ELF-1 (cell line): ENCODE data around the gene COG4.
"Not testable (repeated sequence)": the region's sequence is repeated elsewhere in the genome, so short reads cannot be mapped to it uniquely, and the experiment has no call there.

Experiments used
- DNase-seq: peaks from one replicate; pipeline ENCODE4 v3.0.0-alpha.2; 2016; ENCODE audit warnings: low read depth, low spot score

COG4 gene

DNA sequence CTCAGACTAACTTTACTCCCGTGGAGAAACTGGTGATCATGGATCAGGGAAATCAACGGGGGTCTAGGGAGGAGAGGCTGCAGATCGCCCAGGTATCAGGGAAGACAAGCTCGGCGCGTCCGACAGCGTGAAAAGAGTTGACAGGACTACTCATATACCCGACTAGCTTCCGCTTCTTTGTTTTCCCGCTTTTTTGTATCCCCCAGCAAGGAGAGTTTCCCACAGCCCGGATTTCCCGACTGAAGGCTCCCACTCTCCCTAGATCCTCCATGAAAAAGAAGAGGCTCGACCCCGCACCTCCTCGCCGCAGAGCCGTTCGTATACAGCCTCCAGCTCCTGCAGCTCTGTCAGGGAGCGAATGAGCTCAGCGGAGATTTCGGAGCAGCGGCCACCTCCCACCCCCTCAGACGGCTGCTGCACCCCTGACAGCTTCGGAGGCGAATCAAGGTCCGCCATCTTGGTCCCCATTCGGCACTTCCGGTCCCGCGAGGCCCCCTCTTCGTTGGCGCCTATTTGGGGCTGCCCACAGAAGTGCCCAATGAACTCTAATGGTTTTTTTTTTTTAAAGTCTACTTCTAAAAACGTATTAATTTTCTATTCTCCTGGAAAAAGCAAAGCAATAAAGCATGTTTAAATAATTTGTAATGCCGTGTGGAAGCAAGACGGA, at the start of gene COG4:
COG4 (minus strand) TSS at position 479 of the 667 bp plus-strand sequence; CDS start at position 468, 11 bp downstream.
- DNase-seq: peak; percentile 89

DNA sequence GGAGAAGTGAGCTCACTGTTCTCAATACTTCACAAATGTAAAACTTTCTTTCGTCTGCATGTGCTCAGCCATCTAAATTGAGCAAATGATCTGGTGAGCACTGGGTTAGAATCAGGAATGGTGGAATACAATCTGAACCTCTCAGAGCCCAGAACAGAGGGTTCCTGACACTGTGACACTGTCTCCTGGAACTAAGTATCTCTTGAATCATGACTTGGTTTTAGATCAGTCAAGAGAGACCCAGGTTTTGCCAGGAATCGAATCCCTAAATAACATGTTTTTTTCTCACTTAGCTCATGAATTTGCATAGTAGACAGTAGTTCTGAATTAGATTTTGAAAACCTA, 49.5 kb upstream of the COG4 start:
- DNase-seq: no peak

DNA sequence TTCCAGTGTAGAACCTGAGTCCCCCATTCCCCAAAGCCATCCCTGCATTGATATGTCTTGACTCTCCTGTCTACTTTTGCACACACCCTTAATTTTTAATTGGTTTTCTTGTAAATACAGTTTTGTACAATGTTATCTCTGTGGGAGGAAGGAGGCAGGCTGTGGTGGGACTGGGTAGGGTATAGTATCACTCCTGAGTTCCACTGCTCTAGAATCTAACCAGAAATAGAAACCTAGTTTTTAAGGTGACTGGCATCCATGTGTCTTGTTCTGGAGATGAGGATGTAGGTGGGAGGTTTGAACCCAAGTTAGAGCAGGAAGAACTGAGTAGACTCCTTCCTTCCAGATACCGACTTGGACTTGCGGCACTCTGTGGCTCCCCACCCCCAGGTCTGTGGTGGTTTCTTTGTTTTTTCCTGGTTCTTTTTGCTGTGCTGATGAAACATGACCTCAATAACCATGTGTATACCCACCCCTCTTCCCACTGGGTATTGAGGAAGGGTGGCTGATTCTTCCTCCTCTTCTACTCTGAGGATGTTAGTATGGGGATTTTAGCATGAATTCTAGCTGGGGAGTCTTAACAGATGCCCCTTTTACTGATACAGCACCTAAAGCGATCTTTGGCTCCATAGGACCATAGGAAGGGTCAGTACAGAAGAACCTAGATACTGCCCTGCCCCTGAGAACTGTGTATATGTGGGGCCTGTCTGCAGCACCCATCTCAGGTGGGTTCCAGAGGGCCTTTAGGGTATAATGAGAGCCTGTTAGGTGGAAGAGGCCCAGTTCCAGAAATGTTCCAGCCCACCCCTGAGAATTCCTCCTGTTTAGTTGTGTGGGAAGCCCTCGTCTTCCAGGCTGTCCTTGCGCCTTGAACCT, 48.9 kb upstream of the COG4 start:
- no peak for DNase-seq

DNA sequence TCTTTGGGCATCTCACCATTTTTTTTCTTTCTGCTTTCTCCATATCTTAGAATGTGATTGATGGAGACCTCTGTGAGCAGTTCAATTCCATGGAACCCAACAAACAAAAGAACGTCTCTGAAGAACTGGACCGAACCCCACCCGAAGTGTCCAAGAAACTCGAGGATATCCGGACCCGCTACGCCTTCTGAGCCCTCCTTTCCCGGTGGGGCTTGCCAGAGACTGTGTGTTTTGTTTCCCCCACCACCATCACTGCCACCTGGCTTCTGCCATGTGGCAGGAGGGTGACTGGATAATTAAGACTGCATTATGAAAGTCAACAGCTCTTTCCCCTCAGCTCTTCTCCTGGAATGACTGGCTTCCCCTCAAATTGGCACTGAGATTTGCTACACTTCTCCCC, 48.3 kb upstream of the COG4 start:
- DNase-seq: no peak

DNA sequence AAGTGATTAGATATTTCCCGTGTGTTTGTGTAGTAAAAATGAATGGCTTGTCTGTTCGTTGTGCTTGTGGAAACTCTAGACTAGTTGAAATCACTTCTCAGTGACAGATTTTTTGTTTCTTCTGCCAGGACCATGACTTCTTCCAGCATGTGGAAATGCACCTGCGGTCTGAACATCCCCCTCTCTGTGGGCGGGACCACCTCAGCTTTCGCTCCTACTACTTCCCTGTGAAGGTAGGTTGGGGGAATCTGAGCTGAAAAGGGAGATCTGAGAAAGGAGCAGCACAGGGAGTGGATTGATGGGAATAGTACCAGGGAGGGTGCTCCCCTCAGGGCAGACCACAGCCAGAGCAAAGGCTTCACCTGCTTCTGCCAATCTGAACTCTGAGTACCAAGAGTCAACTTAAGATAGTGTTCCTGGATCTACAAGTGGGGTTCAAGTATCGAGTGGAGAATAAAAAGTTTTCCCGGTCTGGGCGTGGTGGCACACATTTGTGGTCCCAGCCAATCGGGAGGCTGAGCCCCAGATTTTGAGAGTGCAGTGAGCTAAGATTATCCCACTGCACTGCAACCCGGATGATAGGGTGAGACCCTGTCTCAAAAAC, 47.7 kb upstream of the COG4 start:
- DNase-seq: no peak

DNA sequence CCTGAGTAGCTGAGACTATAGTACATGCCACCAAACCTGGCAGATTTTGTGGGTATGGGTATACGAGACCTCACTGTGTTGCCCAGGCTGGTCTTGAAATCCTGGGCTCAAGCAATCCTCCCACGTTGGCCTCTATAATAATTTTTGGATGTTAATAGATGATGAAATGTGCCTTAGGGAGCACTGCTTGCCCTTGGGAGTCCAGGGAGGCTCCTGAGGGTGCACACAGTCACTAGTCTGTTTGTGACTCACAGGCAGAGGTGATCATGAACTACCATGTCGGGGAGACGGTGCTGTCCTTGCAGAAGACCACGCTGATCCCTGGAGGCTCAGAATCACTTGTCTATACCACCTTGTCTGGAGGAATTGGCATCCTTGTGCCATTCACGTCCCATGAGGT, 46.4 kb upstream of the COG4 start:
- DNase-seq: no peak

DNA sequence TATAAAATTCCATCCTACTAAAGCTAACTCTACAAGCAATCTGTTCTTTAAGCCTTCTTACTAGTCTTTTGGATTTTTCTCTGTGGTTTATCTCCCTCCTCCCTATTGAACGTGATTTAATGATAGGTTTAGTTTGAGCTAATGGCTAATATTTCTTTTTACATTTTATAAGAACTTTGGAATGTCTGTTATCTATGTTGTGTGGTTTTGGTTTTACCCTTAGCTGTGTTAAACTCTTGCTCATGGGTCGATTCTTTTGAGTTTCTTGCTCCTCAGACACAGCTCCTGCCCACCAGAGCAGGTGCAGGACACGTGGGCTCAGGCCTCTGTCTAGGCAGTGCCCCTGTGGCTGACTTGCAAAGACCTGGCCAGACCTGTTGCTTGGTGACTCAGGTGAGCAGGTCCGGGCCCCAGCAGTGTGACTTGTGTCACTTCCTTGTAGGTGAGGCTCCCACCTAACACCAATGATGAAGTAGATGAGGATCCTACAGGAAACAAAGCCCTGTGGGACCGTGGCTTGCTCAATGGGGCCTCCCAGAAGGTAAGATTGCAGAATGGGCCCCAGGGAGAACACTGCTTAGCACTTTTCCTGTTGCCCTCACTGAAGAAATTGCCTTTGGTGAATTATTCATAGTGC, 45.4 kb upstream of the COG4 start:
- no peak for DNase-seq

DNA sequence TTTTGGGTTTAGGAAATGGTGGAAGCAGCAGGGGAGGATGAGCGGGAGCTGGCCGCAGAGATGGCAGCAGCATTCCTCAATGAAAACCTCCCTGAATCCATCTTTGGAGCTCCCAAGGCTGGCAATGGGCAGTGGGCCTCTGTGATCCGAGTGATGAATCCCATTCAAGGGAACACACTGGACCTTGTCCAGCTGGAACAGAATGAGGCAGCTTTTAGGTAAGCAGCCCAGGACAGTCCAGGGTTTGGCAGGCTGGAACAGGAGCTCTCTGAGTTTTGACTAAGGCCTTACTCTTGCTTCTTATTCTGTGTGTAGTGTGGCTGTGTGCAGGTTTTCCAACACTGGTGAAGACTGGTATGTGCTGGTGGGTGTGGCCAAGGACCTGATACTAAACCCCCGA, 41.7 kb upstream of the COG4 start:
- DNase-seq: no peak

DNA sequence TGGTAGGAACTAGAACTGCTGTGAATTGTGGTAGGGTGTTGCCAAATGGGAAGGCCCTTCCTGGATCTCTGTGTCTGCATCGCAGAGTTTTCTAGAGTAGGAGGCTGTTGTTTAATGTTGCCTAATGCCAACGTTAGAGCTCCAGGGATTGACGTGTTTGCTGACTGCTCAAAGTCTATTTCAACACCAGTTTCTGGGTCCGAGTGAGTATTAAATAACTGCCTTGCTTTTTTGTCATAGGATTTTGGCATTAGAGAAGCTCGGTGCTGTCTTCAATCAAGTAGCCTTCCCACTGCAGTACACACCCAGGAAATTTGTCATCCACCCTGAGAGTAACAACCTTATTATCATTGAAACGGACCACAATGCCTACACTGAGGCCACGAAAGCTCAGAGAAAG, 40.3 kb upstream of the COG4 start:
- DNase-seq: no peak

DNA sequence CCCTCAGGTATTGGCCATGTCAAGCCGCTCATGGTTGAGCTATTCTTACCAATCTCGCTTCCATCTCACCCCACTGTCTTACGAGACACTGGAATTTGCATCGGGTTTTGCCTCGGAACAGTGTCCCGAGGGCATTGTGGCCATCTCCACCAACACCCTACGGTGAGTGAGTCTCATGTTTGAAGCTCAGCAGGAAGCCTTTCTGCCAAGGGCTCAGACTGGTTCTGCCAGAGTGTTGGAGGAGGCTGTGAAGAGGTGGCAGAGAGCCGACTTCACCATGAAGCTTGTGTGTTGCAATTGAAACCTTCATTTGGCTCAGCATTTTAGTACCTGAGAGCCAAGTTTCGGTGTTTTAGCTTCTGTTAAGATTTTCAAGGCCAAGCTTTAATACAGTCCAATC, 38.3 kb upstream of the COG4 start:
- DNase-seq: peak; percentile 26

DNA sequence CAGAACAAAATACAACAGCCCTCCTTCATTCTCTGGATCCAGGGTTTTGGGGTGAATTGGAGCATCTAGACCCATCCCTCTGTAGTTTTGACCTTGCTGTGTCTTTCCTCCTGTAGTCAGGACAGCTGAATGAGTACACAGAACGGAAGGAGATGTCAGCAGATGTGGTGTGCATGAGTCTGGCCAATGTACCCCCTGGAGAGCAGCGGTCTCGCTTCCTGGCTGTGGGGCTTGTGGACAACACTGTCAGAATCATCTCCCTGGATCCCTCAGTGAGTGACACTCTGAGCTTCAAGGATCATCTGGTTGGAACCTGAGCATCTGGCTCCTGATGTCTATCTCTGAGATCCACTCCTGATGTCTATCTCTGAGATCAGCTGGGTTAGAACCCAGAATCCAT, 32.7 kb upstream of the COG4 start:
- DNase-seq: no peak

DNA sequence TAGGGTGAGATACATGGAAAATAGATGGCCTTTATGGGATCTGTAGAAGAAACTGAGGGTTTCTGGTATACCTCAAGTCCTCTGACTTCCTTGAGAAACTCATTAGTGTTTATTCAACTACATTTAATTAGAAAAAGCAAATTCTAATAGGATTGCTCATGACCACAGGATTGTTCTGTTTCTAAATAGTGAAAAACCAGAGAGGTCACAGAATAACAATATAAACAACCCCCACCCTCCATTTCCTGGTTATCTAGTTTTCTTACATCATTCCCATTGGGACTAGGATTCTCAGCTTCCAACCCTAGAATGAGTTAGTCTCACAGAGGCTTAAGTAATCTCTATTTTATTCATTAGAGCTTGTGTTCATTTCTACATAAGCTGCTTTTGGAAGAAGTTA, 30.3 kb upstream of the COG4 start:
- DNase-seq: no peak

DNA sequence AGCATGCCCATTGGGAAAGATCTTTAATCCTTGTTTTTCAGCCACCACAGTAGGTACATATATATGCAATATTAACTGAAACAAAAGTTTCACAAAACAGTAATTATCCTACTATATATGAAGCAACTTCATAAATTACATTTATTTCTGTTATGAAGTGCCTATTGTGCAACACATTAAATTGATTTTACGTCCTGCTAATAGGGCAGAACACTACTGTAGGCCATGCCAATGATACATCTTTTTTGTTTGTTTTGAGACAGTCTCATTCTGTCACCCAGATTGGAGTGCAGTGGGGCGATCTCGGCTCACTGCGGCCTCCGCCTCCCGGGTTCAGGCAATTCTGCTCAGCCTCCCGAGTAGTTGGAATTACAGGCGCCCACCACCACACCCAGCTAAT, 29.3 kb upstream of the COG4 start:
- no peak for DNase-seq

DNA sequence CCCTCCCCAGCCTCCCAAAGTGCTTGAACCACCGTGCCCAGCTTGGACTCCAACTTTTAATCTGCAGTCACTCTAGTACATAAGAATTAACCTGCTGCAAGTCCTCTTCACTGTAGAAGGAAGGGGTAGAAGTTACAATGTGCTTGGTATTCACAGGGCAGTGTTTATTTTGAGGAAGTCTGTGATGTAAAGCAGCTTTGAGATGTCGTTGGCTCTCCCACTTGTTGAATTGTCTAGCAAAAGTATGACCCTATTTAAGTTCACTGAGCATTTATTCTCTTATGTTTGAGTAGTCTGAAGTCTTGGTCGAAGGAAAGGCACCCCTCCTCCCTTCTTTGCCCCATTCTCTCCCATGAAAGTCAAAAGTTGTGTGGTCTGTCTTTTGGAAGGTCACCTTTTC, 28.4 kb upstream of the COG4 start:
- no peak for DNase-seq

DNA sequence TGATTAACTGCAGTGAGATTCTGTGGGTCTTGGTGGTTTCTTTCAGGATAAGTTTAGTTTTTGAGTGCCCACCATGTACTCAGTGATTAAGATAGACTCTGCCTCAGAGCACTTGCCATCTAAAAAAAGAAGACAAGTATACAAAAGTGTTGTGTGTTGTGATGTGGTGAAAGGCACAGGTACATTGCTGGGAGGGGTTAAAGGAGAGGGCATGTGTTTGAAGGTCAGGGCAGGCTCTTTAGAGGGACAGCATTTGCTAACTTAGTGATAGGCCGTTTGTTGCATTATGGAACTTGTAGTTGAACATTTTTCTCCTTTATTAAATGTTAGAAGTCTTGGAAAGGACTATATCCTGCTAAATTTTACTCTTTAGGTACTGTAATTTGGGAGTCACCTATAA, 26.7 kb upstream of the COG4 start:
- no peak for DNase-seq

DNA sequence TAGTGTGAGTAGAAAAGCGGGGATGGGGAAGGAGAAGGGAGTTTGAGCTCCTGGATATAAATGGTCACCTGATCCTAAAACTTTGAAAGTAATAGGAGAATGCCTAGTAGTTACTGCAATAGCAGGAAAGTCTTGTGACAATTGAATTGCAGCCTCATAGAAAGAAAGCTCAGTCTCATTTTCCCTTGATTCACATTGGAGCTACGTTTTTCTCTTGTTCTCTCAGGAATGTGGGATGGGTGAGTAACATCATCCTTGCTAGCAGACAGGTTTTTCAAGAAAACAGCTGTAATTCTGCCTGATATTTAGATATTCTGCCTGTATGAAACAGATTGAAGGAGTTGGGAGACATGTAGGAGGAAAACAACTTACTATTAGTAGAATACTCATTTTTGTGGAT, 25.6 kb upstream of the COG4 start:
- DNase-seq: no peak

DNA sequence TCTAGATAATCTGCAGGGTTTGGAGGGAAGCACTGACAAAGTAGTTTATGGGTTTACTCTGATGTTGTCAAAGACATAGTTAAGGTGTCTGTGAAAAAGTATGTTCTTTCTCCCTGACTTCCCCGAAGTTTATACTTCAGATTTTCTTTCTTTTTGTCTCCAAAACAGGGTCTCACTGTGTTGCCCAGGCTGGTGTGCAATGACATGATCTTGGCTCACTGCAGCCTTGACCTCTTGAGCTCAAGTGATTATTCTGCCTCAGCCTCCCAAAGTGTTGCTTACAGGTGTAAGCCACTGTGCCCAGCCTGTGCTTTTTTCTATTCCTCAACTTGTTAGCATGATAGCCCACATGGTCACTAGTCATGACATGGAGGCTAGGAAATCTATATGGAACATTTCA, 21.2 kb upstream of the COG4 start:
- DNase-seq: no peak

DNA sequence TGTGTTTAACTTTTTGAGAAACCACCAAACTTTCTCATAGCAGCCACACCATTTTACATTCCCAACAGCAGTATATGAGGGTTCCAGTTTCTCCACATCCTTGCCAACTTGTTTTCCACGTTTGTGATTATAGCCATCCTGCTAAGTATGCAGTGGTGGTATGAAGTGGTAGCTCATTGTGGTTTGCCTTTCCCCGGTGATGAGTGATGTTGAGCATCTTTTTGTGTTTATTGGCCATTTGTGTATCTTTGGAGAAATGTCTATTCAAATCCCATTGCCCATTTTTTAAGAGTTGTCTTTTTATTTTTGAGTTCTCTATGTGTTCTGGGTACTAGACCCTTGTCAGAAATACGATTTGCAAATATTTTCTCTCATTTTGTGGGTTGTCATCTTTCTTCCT, 17.6 kb upstream of the COG4 start:
- DNase-seq: no peak

DNA sequence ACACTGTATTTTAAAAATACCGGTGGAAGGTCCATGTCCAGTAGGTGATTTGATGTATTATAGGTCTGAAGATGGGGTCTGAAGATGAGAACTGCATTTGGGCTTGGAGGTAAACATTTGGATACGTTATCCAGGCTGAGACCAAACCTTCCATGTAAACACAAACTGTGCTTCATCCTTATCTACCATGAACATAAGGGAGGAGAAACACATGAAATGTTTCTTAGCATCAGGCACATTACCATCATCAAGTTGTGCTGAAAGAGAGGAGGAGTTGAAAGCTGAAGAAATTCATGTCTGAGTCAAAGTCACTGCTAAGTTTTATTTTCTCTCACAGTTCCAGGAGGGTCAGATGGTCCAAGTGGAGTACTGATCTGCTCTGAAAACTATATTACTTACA, 11.6 kb upstream of the COG4 start:
- no peak for DNase-seq

DNA sequence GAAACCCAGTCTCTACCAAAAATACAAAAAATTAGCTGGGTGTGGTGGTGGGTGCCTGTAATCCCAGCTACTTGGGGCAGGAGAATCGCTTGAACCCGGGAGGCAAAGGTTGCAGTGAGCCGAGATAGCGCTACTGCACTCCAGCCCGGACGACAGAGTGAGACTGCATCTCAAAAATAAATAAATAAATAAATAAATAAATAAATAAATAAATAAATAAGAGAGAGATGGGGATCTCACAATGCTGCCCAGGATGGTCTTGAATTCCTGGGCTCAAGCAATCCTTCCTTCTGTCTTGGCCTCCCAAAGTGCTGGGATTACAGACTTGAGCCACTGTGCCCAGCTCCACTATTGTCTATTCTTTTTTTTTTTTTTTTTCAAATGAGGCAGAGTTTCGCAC, 6.6 kb upstream of the COG4 start:
- not testable (repeated sequence) for DNase-seq

DNA sequence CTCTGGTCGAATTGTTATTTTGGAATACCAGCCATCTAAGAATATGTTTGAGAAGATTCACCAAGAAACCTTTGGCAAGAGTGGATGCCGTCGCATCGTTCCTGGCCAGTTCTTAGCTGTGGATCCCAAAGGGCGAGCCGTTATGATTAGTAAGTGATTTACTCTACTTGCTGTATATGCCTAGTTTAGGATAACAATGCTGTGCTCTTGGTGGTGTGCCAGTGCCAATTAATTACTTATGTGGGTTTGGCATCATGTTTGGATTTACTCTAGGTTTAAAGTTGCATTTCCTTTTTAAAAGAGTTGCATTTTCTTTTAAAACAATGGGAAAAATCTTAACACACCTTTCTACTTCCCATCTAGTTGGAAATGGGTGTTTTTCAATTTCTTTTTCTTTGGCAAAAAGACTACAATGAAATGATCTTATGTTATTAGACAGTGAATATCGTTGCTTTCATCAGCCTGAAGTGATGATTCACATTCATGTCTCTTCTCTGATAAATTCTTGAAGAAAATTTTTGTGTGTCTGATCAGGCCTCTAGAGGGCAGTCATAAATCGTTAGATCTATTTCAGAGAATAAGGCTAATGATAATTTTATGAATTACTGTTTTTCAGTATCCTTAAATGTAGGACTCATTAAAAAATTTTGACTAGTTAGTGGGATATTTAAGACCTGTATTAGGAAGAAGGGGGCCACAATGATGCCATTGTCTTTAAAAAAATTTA, 5.9 kb upstream of the COG4 start:
- DNase-seq: no peak
